ENCODE measurements around the gene ST6GALNAC5.

The ST6GALNAC5 gene

GRCh38 chr1:77095236-77095635 lies 228.0 kb downstream of the ST6GALNAC5 start:
- no peak for DNase-seq (ENCODE audit: low read depth in 1 of 2, low spot score in 1 of 2)
- no peak for TF ChIP-seq SPI1 (IDR thresholded peaks at IDR 0.05; ENCODE audit: borderline replicate concordance, low read depth)
- no peak for TF ChIP-seq POLR2AphosphoS5 (IDR thresholded peaks at IDR 0.05; ENCODE audit: low read depth)
- TF ChIP-seq REST (IDR thresholded peaks at IDR 0.05; ENCODE audit: insufficient replicate concordance, low read depth), result no peak
- TF ChIP-seq GABPA (IDR thresholded peaks at IDR 0.05; ENCODE audit: low read depth), result no peak
- TF ChIP-seq CTCF (IDR thresholded peaks at IDR 0.05; ENCODE audit: insufficient read depth, low read length), result no peak
- Histone ChIP-seq H3K4me3 (replicated peaks; ENCODE audit: insufficient read depth, low read length) (no peak overlapping the region), H3K27ac (replicated peaks) (no peak overlapping the region), H3K27me3 (ENCODE audit: insufficient read depth, poor library complexity, severe bottlenecking) (no peaks in the 10 kb centered on the region)

- TF ChIP-seq SPI1 (IDR thresholded peaks at IDR 0.05; ENCODE audit: borderline replicate concordance, low read depth), result no peak
- no peak for TF ChIP-seq CTCF (IDR thresholded peaks at IDR 0.05; ENCODE audit: insufficient read depth, low read length)
- no peak for TF ChIP-seq POLR2AphosphoS5 (IDR thresholded peaks at IDR 0.05; ENCODE audit: low read depth)
- TF ChIP-seq REST (IDR thresholded peaks at IDR 0.05; ENCODE audit: insufficient replicate concordance, low read depth), result no peak
- TF ChIP-seq GABPA (IDR thresholded peaks at IDR 0.05; ENCODE audit: low read depth), result no peak
- Histone ChIP-seq H3K27me3 (ENCODE audit: insufficient read depth, poor library complexity, severe bottlenecking) (no peaks in the 10 kb centered on the region), H3K4me3 (replicated peaks; ENCODE audit: insufficient read depth, low read length) (no peak overlapping the region), H3K27ac (replicated peaks) (no peak overlapping the region)
- DNase-seq (ENCODE audit: low read depth in 1 of 2, low spot score in 1 of 2), result no peak
Measured at GRCh38 chr1:77096496-77097255, 229.4 kb downstream of the ST6GALNAC5 start.

GRCh38 chr1:77100875-77101274 lies 233.6 kb downstream of the ST6GALNAC5 start:
- Histone ChIP-seq H3K4me3 (replicated peaks; ENCODE audit: insufficient read depth, low read length) (no peak overlapping the region), H3K27ac (replicated peaks) (no peak overlapping the region), H3K27me3 (ENCODE audit: insufficient read depth, poor library complexity, severe bottlenecking) (no peaks in the 10 kb centered on the region)
- no peak for TF ChIP-seq CTCF (IDR thresholded peaks at IDR 0.05; ENCODE audit: insufficient read depth, low read length)
- TF ChIP-seq SPI1 (IDR thresholded peaks at IDR 0.05; ENCODE audit: borderline replicate concordance, low read depth), result no peak
- no peak for TF ChIP-seq POLR2AphosphoS5 (IDR thresholded peaks at IDR 0.05; ENCODE audit: low read depth)
- no peak for TF ChIP-seq GABPA (IDR thresholded peaks at IDR 0.05; ENCODE audit: low read depth)
- TF ChIP-seq REST (IDR thresholded peaks at IDR 0.05; ENCODE audit: insufficient replicate concordance, low read depth), result no peak
- DNase-seq (ENCODE audit: low read depth in 1 of 2, low spot score in 1 of 2), result no peak

Measured in HL-60 (cell line).